HepG2 (cell line): ENCODE measurements around the gene NOTCH4. TPM values are rescaled to one million over a fixed set of nuclear protein-coding genes. Genes with fewer than 3 reads are reported as not detected.
A peak's percentile ranks its signal among the peaks of the same experiment; 100 is the strongest.

Source experiments
- ATRX ChIP-seq: sonication (generic); formaldehyde crosslinking; IDR thresholded peaks from 2 replicates; pipeline ENCODE4 v1.4.0; 2020; ENCODE audit warnings: missing genetic modification reagents, borderline replicate concordance
- CC2D1A ChIP-seq: sonication (generic); formaldehyde crosslinking; IDR thresholded peaks from 2 replicates; pipeline ENCODE4 v1.8.1; 2023; ENCODE audit warnings: mild to moderate bottlenecking, missing genetic modification reagents
- EEA1 ChIP-seq: sonication (generic); formaldehyde crosslinking; IDR thresholded peaks from 2 replicates; pipeline ENCODE4 v1.5.1; 2020; ENCODE audit warnings: mild to moderate bottlenecking, missing genetic modification reagents, borderline replicate concordance
- HNRNPL ChIP-seq: fragments of 200-400 bp; formaldehyde crosslinking; IDR thresholded peaks from 2 replicates; pipeline ENCODE4 v1.6.1; 2017; ENCODE audit warnings: mild to moderate bottlenecking, low read depth, low read length
- HOXA3 ChIP-seq: sonication (generic); formaldehyde crosslinking; IDR thresholded peaks from 2 replicates; pipeline ENCODE4 v1.5.0; 2020; ENCODE audit warnings: missing genetic modification reagents
- IKZF4 ChIP-seq: sonication (generic); formaldehyde crosslinking; IDR thresholded peaks from 2 replicates; pipeline ENCODE4 v1.5.1; 2020; ENCODE audit warnings: borderline replicate concordance, mild to moderate bottlenecking, low read depth, missing genetic modification reagents; ENCODE audit errors: not compliant biosample characterization
- JUN ChIP-seq: sonication (generic); formaldehyde crosslinking; IDR thresholded peaks from 2 replicates; pipeline ENCODE4 v1.4.0; 2020; ENCODE audit warnings: mild to moderate bottlenecking, missing genetic modification reagents
- KLF9 ChIP-seq: IDR thresholded peaks from 2 replicates; pipeline ENCODE4 v1.6.1; 2016; ENCODE audit warnings: low read depth
- MAFF ChIP-seq: IDR thresholded peaks from 2 replicates; pipeline ENCODE4 v1.6.1; 2011; ENCODE audit warnings: low read depth, low read length, improper control_type of control experiment
- MED1 ChIP-seq: sonication (generic); formaldehyde crosslinking; IDR thresholded peaks from 2 replicates; pipeline ENCODE4 v1.4.0; 2020; ENCODE audit warnings: missing genetic modification reagents
- NRL ChIP-seq: sonication (generic); formaldehyde crosslinking; IDR thresholded peaks from 2 replicates; pipeline ENCODE4 v1.5.0; 2020; ENCODE audit warnings: missing genetic modification reagents, mild to moderate bottlenecking, moderate library complexity, borderline replicate concordance
- POLR2G ChIP-seq: fragments of 200-400 bp; formaldehyde crosslinking; IDR thresholded peaks from 2 replicates; pipeline ENCODE4 v1.6.1; 2018; ENCODE audit warnings: mild to moderate bottlenecking, low read depth, low read length, moderate library complexity
- RAD51 ChIP-seq: fragments of 450-650 bp; IDR thresholded peaks from 2 replicates; pipeline ENCODE4 v1.6.1; 2016; ENCODE audit warnings: borderline replicate concordance
- RFX1 ChIP-seq: fragments of 450-650 bp; IDR thresholded peaks from 2 replicates; pipeline ENCODE4 v1.6.1; 2017
- SMARCE1 ChIP-seq: fragments of 450-650 bp; IDR thresholded peaks from 2 replicates; pipeline ENCODE4 v1.6.1; 2017; ENCODE audit warnings: borderline replicate concordance
- SP4 ChIP-seq: sonication (generic); formaldehyde crosslinking; IDR thresholded peaks from 2 replicates; pipeline ENCODE4 v1.8.1; 2023; ENCODE audit warnings: mild to moderate bottlenecking, missing genetic modification reagents
- THYN1 ChIP-seq: sonication (generic); formaldehyde crosslinking; IDR thresholded peaks from 2 replicates; pipeline ENCODE4 v1.8.1; 2023; ENCODE audit warnings: low read depth, mild to moderate bottlenecking, moderate library complexity, missing genetic modification reagents, borderline replicate concordance
- TRIM24 ChIP-seq: sonication (generic); formaldehyde crosslinking; IDR thresholded peaks from 2 replicates; pipeline ENCODE4 v1.8.0; 2022; ENCODE audit warnings: mild to moderate bottlenecking, missing genetic modification reagents
- ZNF335 ChIP-seq: sonication (generic); formaldehyde crosslinking; IDR thresholded peaks from 2 replicates; pipeline ENCODE4 v1.4.0; 2020; ENCODE audit warnings: missing genetic modification reagents
- ZNF510 ChIP-seq: sonication (generic); formaldehyde crosslinking; IDR thresholded peaks from 2 replicates; pipeline ENCODE4 v1.4.0; 2020; ENCODE audit warnings: low read depth, mild to moderate bottlenecking, missing genetic modification reagents
- ZNF552 ChIP-seq: sonication (generic); formaldehyde crosslinking; IDR thresholded peaks from 2 replicates; pipeline ENCODE4 v1.9.0; 2022; ENCODE audit warnings: missing genetic modification reagents, mild to moderate bottlenecking, borderline replicate concordance
- ZNF607 ChIP-seq: sonication (generic); formaldehyde crosslinking; IDR thresholded peaks from 2 replicates; pipeline ENCODE4 v1.5.1; 2020; ENCODE audit warnings: missing genetic modification reagents, mild to moderate bottlenecking, borderline replicate concordance
- ZNF747 ChIP-seq: sonication (generic); formaldehyde crosslinking; IDR thresholded peaks from 2 replicates; pipeline ENCODE4 v1.8.1; 2023; ENCODE audit warnings: missing genetic modification reagents, mild to moderate bottlenecking, borderline replicate concordance
- ZNF788 ChIP-seq: sonication (generic); formaldehyde crosslinking; IDR thresholded peaks from 2 replicates; pipeline ENCODE4 v1.5.0; 2020; ENCODE audit warnings: mild to moderate bottlenecking, missing genetic modification reagents, borderline replicate concordance
- ZSCAN30 ChIP-seq: sonication (generic); formaldehyde crosslinking; IDR thresholded peaks from 2 replicates; pipeline ENCODE4 v1.5.0; 2020; ENCODE audit warnings: mild to moderate bottlenecking, missing genetic modification reagents
- polyA plus RNA-seq, 8 experiments: library from polyadenylated mRNA; depleted of rRNA in 3 of 8; stranded (reverse) in 7 of 8; unstranded in 1 of 8; fragments of >200 nt; fragmentation: Illumina TruSeq in 4 of 8; extraction: Trizol in 4 of 8; gene quantifications; 2 replicates each; pipeline versions ENCODE4 v1.2.1 to v1.2.3, GENCODE V29; 2011 to 2016; ENCODE audit warnings: low read depth in 4 of 8, missing spikeins in 1 of 8, mixed read lengths in 1 of 8; ENCODE audit not compliant: insufficient read depth in 1 of 8
- total RNA-seq, 5 experiments: library from RNA; depleted of rRNA; stranded (reverse); fragments of >200 nt; fragmentation: Illumina TruSeq; extraction: Trizol; gene quantifications; 2 replicates each; pipeline ENCODE4 v1.2.3, GENCODE V29; 2016; ENCODE audit warnings: low read depth in 1 of 5
- TF ChIP-seq, protein P1 (sequence below): IDR thresholded peaks from 2 replicates; pipeline ENCODE4 v1.6.1; 2016
- TF ChIP-seq, protein P2 (sequence below): IDR thresholded peaks from 2 replicates; pipeline ENCODE4 v1.6.1; 2016; ENCODE audit warnings: control low read depth
- TF ChIP-seq, protein P3 (sequence below): sonication (generic); formaldehyde crosslinking; IDR thresholded peaks from 2 replicates; pipeline ENCODE4 v1.5.1; 2020; ENCODE audit warnings: mild to moderate bottlenecking, missing genetic modification reagents, moderate library complexity

The NOTCH4 gene
- total and polyA plus RNA-seq, 2 of the 13 experiments (the other 11 are each of a cell fraction or from before 2014, with no cell fraction given), result 0.51 to 0.83 TPM

DNA sequence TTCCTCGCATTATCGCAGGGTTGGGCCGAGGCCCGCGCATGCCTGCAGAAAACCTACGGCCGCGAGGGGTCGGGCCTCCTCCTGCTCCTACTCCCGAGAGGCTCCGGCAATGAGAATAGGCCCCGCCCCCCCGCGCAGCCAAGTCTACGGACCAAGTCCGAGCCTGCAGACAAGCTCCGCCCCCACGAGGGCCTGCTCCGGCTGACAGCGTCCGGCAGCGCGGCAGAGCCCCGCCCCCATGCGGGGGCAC lies 28.3 kb downstream of the NOTCH4 start (continued):
- TF ChIP-seq, protein P1, sequence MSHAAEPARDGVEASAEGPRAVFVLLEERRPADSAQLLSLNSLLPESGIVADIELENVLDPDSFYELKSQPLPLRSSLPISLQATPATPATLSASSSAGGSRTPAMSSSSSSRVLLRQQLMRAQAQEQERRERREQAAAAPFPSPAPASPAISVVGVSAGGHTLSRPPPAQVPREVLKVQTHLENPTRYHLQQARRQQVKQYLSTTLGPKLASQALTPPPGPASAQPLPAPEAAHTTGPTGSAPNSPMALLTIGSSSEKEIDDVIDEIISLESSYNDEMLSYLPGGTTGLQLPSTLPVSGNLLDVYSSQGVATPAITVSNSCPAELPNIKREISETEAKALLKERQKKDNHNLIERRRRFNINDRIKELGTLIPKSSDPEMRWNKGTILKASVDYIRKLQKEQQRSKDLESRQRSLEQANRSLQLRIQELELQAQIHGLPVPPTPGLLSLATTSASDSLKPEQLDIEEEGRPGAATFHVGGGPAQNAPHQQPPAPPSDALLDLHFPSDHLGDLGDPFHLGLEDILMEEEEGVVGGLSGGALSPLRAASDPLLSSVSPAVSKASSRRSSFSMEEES, result no peak
- TF ChIP-seq EEA1 (CRISPR knock-in tag) (no peak), SP4 (CRISPR knock-in tag) (peak; percentile 96; the same call in 1 of the 2 replicates), ZSCAN30 (CRISPR knock-in tag) (no peak), MED1 (CRISPR knock-in tag) (no peak), ZNF788 (CRISPR knock-in tag) (peak; percentile 23; the same call in 1 of the 2 replicates), RFX1 (no peak), TRIM24 (CRISPR knock-in tag) (no peak), SMARCE1 (no peak), POLR2G (no peak), ZNF747 (0 out of 2 replicates have a peak, but pooled peaks have one; percentile 7), THYN1 (no peak), ZNF607 (CRISPR knock-in tag) (no peak; the same call in 1 of the 2 replicates), IKZF4 (CRISPR knock-in tag) (peak; percentile 29), NRL (CRISPR knock-in tag) (no peak), CC2D1A (no peak), HNRNPL (no peak; the same call in 1 of the 2 replicates), ZNF335 (no peak), JUN (CRISPR knock-in tag) (no peak), ZNF552 (CRISPR knock-in tag) (no peak), ATRX (no peak), MAFF (no peak), RAD51 (no peak), ZNF510 (CRISPR knock-in tag) (peak; percentile 54; the same call in 1 of the 2 replicates), HOXA3 (CRISPR knock-in tag) (no peak), KLF9 (CRISPR knock-in tag) (no peak; the same call in 1 of the 2 replicates)
- TF ChIP-seq, protein P2, sequence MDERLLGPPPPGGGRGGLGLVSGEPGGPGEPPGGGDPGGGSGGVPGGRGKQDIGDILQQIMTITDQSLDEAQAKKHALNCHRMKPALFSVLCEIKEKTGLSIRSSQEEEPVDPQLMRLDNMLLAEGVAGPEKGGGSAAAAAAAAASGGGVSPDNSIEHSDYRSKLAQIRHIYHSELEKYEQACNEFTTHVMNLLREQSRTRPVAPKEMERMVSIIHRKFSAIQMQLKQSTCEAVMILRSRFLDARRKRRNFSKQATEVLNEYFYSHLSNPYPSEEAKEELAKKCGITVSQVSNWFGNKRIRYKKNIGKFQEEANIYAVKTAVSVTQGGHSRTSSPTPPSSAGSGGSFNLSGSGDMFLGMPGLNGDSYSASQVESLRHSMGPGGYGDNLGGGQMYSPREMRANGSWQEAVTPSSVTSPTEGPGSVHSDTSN, result no peak
- TF ChIP-seq, protein P3, sequence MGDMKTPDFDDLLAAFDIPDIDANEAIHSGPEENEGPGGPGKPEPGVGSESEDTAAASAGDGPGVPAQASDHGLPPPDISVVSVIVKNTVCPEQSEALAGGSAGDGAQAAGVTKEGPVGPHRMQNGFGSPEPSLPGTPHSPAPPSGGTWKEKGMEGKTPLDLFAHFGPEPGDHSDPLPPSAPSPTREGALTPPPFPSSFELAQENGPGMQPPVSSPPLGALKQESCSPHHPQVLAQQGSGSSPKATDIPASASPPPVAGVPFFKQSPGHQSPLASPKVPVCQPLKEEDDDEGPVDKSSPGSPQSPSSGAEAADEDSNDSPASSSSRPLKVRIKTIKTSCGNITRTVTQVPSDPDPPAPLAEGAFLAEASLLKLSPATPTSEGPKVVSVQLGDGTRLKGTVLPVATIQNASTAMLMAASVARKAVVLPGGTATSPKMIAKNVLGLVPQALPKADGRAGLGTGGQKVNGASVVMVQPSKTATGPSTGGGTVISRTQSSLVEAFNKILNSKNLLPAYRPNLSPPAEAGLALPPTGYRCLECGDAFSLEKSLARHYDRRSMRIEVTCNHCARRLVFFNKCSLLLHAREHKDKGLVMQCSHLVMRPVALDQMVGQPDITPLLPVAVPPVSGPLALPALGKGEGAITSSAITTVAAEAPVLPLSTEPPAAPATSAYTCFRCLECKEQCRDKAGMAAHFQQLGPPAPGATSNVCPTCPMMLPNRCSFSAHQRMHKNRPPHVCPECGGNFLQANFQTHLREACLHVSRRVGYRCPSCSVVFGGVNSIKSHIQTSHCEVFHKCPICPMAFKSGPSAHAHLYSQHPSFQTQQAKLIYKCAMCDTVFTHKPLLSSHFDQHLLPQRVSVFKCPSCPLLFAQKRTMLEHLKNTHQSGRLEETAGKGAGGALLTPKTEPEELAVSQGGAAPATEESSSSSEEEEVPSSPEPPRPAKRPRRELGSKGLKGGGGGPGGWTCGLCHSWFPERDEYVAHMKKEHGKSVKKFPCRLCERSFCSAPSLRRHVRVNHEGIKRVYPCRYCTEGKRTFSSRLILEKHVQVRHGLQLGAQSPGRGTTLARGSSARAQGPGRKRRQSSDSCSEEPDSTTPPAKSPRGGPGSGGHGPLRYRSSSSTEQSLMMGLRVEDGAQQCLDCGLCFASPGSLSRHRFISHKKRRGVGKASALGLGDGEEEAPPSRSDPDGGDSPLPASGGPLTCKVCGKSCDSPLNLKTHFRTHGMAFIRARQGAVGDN, result no peak
